HCT116 (cell line): ENCODE measurements around the gene ZYG11A. TPM values are rescaled to one million over a fixed set of nuclear protein-coding genes. Genes with fewer than 3 reads are reported as not detected.
A peak's percentile ranks its signal among the peaks of the same experiment; 100 is the strongest.

Experiments used
- ATAC-seq: fragments of 200-7000 bp; cut with Tn5 transposase; 2 replicates; pipeline ENCODE4 v1.9.1; 2020; ENCODE audit warnings: mild to moderate bottlenecking, moderate library complexity
- BruUV-seq: library from RNA; stranded (reverse); fragments of 400-500 nt; replicated peaks from 2 replicates; lab custom pipeline; 2021; lab: Mats Ljungman, UMichigan
- CTCF ChIA-PET: fragments of 300-600 bp; sonication (Branson Sonifier 250); formaldehyde crosslinking; loops from one replicate; lab custom pipeline; 2021; ENCODE audit warnings: antibody characterized with exemption; lab: Charles Lee
- POLR2A ChIA-PET: fragments of 300-600, 350-600 bp; sonication (Branson Sonifier 250); formaldehyde crosslinking; loops from one replicate; lab custom pipeline; 2021; ENCODE audit warnings: antibody characterized with exemption; lab: Charles Lee
- RAD21 ChIA-PET, 2 experiments: fragments of 300-600 bp; sonication (Branson Sonifier 250); formaldehyde crosslinking; loops; one replicate each; lab custom pipeline; 2023; ENCODE audit warnings: low total read pairs in 2 of 2; ENCODE audit not compliant: uncharacterized antibody in 2 of 2, unreplicated experiment in 2 of 2, low non-redundant PET in 1 of 2; lab: Charles Lee
- DNase-seq: peaks from one replicate; pipeline ENCODE4 v3.0.0-alpha.2; 2010; ENCODE audit warnings: low read depth, low spot score
- H2AFZ ChIP-seq: fragments of 200-600 bp; shearing (Covaris generic), sonication (generic); 2 replicates; pipeline ENCODE4 v1.6.1; 2017; ENCODE audit warnings: low read depth, mixed run types, mixed read lengths, antibody characterized with exemption, low read length; ENCODE audit not compliant: poor library complexity, severe bottlenecking
- H3K27ac ChIP-seq: 2 replicates; pipeline ENCODE4 v1.5.1; 2012; ENCODE audit warnings: low read depth, low read length
- H3K27me3 ChIP-seq: fragments of 200-600 bp; sonication (generic); 2 replicates; pipeline ENCODE4 v1.6.1; 2016; ENCODE audit warnings: mixed run types, low read length, mixed read lengths; ENCODE audit not compliant: insufficient read depth
- H3K36me3 ChIP-seq, 2 experiments: fragments of 200-500 bp in 1 of 2; fragments of 200-600 bp in 1 of 2; sonication (Bioruptor generic) in 1 of 2; sonication (generic) in 1 of 2; 2 replicates each; pipeline versions ENCODE4 v1.5.1 to v1.6.1; 2014 to 2016; ENCODE audit warnings: low read length in 2 of 2, inconsistent platforms in 1 of 2, mixed read lengths in 1 of 2, mixed run types in 1 of 2; ENCODE audit not compliant: insufficient read depth in 2 of 2, control insufficient read depth in 1 of 2
- H3K4me1 ChIP-seq, 2 experiments: fragments of 200-600 bp in 1 of 2; sonication (generic) in 1 of 2; 2 replicates each; pipeline versions ENCODE4 v1.5.1 to v1.6.1; 2012 to 2017; ENCODE audit warnings: low read length in 2 of 2, inconsistent platforms in 1 of 2, mild to moderate bottlenecking in 1 of 2, mixed read lengths in 1 of 2, mixed run types in 1 of 2, moderate library complexity in 1 of 2; ENCODE audit not compliant: insufficient read depth in 2 of 2, control insufficient read depth in 1 of 2
- H3K4me2 ChIP-seq: fragments of 200-600 bp; sonication (generic); 2 replicates; pipeline ENCODE4 v1.6.1; 2017; ENCODE audit warnings: mixed run types, low read length, mixed read lengths
- H3K4me3 ChIP-seq, 2 experiments: fragments of 200-600 bp in 1 of 2; sonication (generic) in 1 of 2; replicated peaks in 1 of 2; 2 replicates each; pipeline ENCODE4 v1.5.1; 2011 to 2016; ENCODE audit warnings: low read length in 2 of 2, control low read depth in 1 of 2, low read depth in 1 of 2, mild to moderate bottlenecking in 1 of 2, mixed read lengths in 1 of 2, mixed run types in 1 of 2
- H3K79me2 ChIP-seq: fragments of 200-600 bp; sonication (generic); 2 replicates; pipeline ENCODE4 v1.6.1; 2017; ENCODE audit warnings: mild to moderate bottlenecking, mixed run types, low read length, moderate library complexity, mixed read lengths; ENCODE audit not compliant: insufficient read depth
- H3K9ac ChIP-seq: fragments of 200-600 bp; sonication (generic); 2 replicates; pipeline ENCODE4 v1.6.1; 2016; ENCODE audit warnings: low read length, mixed read lengths
- H3K9me2 ChIP-seq: fragments of 200-600 bp; sonication (generic), shearing (Covaris generic); 2 replicates; pipeline ENCODE4 v1.6.1; 2017; ENCODE audit warnings: mixed run types, mild to moderate bottlenecking, moderate library complexity; ENCODE audit not compliant: insufficient read depth
- H3K9me3 ChIP-seq, 2 experiments: fragments of 200-500 bp in 1 of 2; fragments of 200-600 bp in 1 of 2; sonication (Bioruptor generic) in 1 of 2; sonication (generic) in 1 of 2; 2 replicates each; pipeline ENCODE4 v1.6.1; 2014 to 2017; ENCODE audit warnings: low read length in 2 of 2, mixed read lengths in 2 of 2, inconsistent platforms in 1 of 2, low read depth in 1 of 2, mild to moderate bottlenecking in 1 of 2, mixed run types in 1 of 2, moderate library complexity in 1 of 2; ENCODE audit not compliant: control insufficient read depth in 1 of 2, insufficient read depth in 1 of 2
- H4K20me1 ChIP-seq: fragments of 200-600 bp; sonication (generic), shearing (Covaris generic); 2 replicates; pipeline ENCODE4 v1.6.1; 2017; ENCODE audit warnings: mixed run types, mild to moderate bottlenecking, moderate library complexity; ENCODE audit not compliant: insufficient read depth
- CTCF ChIP-seq, 3 experiments: fragments of 200-600 bp in 1 of 3; sonication (generic) in 1 of 3; IDR thresholded peaks in 2 of 3; conservative IDR thresholded peaks in 1 of 3; 2 replicates each; pipeline ENCODE4 v1.5.1; 2012 to 2017; ENCODE audit warnings: low read depth in 2 of 3, low read length in 2 of 3, antibody characterized with exemption in 1 of 3, borderline replicate concordance in 1 of 3, control low read depth in 1 of 3, mild to moderate bottlenecking in 1 of 3, mixed read lengths in 1 of 3, mixed run types in 1 of 3, moderate library complexity in 1 of 3; ENCODE audit not compliant: insufficient read depth in 1 of 3
- EZH2phosphoT487 ChIP-seq: fragments of 200-600 bp; IDR thresholded peaks from 2 replicates; pipeline ENCODE4 v1.6.1; 2018; ENCODE audit warnings: antibody characterized with exemption, borderline replicate concordance
- RAD21 ChIP-seq: IDR thresholded peaks from 2 replicates; pipeline ENCODE4 v1.6.1; 2012; ENCODE audit warnings: low read depth, mild to moderate bottlenecking
- TCF7L2 ChIP-seq: IDR thresholded peaks from 2 replicates; pipeline ENCODE4 v1.7.0; 2011; ENCODE audit warnings: borderline replicate concordance, inconsistent platforms; ENCODE audit not compliant: insufficient read depth, insufficient read length; ENCODE audit errors: extremely low read depth
- ZFX ChIP-seq: fragments of 450-650 bp; IDR thresholded peaks from 2 replicates; pipeline ENCODE4 v1.6.1; 2017
- intact Hi-C: fragments of 100-400 bp; cut with micrococcal nuclease; formaldehyde crosslinking; loops from 2 replicates; pipeline ENCODE4 v1.10.0; 2022
- total RNA-seq: library from RNA; stranded (reverse); gene quantifications from one replicate; pipeline ENCODE4 v1.2.1, GENCODE V29; 2021; ENCODE audit not compliant: unreplicated experiment

The ZYG11A gene
- total RNA-seq, 1 experiment from 2014 or later, result 0.05 TPM

GRCh38 chr1:52913014-52913413 is 70.5 kb downstream of the ZYG11A start:
- H3K4me2 ChIP-seq, result no peak overlapping the region
- ChIA-PET POLR2A (no interaction called here), CTCF (no interaction called here), RAD21 (no interaction called here)
- no peaks in the 10 kb centered on the region for H4K20me1 ChIP-seq
- H3K4me1 ChIP-seq, result no peaks in the 10 kb centered on the region
- no peaks in the 10 kb centered on the region for H3K36me3 ChIP-seq
- ATAC-seq (no peak), DNase-seq (no peak)
- BruUV-seq, result no TSS peak
- no peak overlapping the region for H3K9ac ChIP-seq
- intact Hi-C loops, result no loop called here
- no peaks in the 10 kb centered on the region for H3K9me2 ChIP-seq
- H3K27me3 ChIP-seq, result no peaks in the 10 kb centered on the region
- no peak for TF ChIP-seq TCF7L2
- TF ChIP-seq RAD21, result no peak
- no peak for TF ChIP-seq ZFX
- H3K4me3 ChIP-seq, result no peak overlapping the region
- no peaks in the 10 kb centered on the region for H3K9me3 ChIP-seq
- no peak overlapping the region for H2AFZ ChIP-seq
- no peaks in the 10 kb centered on the region for H3K79me2 ChIP-seq
- no peak overlapping the region for H3K27ac ChIP-seq

- H3K4me3 ChIP-seq, result no peak overlapping the region
- no peak overlapping the region for H3K27ac ChIP-seq
- H3K36me3 ChIP-seq, result no peaks in the 10 kb centered on the region
- H3K27me3 ChIP-seq, result no peaks in the 10 kb centered on the region
- H3K9me2 ChIP-seq, result no peaks in the 10 kb centered on the region
- CTCF ChIA-PET, result no interaction called here
- no peak overlapping the region for H3K9ac ChIP-seq
- no TSS peak for BruUV-seq
- H3K9me3 ChIP-seq, result no peaks in the 10 kb centered on the region
- TF ChIP-seq RAD21, result peak; percentile 42
- TF ChIP-seq CTCF (IDR thresholded peaks at IDR 0.05 in 2 of 3, conservative IDR thresholded peaks at IDR 0.05 in 1 of 3; ENCODE audit: borderline replicate concordance in 1 of 3, insufficient read depth in 1 of 3, low read depth in 2 of 3, low read length in 2 of 3), result peak; percentile 11 to 33 (median 30); a peak in 3 of 6 replicates
- no peak for TF ChIP-seq EZH2phosphoT487
- TF ChIP-seq, all 23 proteins: peak for 2
- Histone ChIP-seq H4K20me1 (no peaks in the 10 kb centered on the region), H3K4me1 (no peaks in the 10 kb centered on the region), H2AFZ (no peak overlapping the region), H3K79me2 (no peaks in the 10 kb centered on the region), H3K4me2 (no peak overlapping the region)
- no peak for DNase-seq
- ChIA-PET RAD21 (no interaction called here), POLR2A (no interaction called here)
- intact Hi-C loops, result no loop called here
- ATAC-seq, result peak; percentile 70
Observed at GRCh38 chr1:52913537-52913936, 71.0 kb downstream of the ZYG11A start.
